ENCODE data around the gene FBXW8. TPM values are rescaled to one million over a fixed set of nuclear protein-coding genes. Genes with fewer than 3 reads are reported as not detected.

FBXW8 gene
- total RNA-seq, 1 experiment from 2014 or later: 24.2 TPM

- intact Hi-C loops (cut with micrococcal nuclease): loop anchor here (1.0 to 10.0 kb wide), 3 partner anchors 65 to 179 kb away; partner anchors contain the start of genes RNFT2 and SPRING1
Measured at GRCh38 chr12:116881877-116882507, 28.8 kb upstream of the FBXW8 start.

DNA sequence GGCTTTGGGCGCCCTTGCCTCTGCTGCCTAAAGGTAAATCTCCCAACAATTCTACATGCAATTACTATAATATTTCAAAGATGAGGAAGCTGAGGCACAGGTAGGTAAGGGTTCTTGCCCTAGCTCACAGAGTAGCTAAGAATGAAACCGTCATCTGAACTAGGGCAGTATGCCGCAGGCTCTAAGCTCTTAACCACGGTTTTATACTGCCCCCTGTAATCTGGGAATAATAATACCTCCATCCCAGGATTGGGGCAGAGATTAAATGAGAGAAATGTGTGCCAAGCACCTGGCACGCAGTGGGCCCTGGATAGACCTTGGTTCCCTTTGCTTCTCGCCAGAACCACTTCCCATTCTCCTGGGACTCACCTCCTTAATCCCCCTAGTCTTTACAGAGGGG is 28.0 kb upstream of the FBXW8 start:
- no TSS peak for BruUV-seq (replicated peaks)
- TF ChIP-seq, protein P1, sequence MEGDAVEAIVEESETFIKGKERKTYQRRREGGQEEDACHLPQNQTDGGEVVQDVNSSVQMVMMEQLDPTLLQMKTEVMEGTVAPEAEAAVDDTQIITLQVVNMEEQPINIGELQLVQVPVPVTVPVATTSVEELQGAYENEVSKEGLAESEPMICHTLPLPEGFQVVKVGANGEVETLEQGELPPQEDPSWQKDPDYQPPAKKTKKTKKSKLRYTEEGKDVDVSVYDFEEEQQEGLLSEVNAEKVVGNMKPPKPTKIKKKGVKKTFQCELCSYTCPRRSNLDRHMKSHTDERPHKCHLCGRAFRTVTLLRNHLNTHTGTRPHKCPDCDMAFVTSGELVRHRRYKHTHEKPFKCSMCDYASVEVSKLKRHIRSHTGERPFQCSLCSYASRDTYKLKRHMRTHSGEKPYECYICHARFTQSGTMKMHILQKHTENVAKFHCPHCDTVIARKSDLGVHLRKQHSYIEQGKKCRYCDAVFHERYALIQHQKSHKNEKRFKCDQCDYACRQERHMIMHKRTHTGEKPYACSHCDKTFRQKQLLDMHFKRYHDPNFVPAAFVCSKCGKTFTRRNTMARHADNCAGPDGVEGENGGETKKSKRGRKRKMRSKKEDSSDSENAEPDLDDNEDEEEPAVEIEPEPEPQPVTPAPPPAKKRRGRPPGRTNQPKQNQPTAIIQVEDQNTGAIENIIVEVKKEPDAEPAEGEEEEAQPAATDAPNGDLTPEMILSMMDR (IDR thresholded peaks at IDR 0.05; ENCODE audit: unreplicated experiment): no peak
- H3K9me3 Mint-ChIP-seq (ENCODE audit: unreplicated experiment): no peaks in the 10 kb centered on the region
- POLR2A ChIA-PET: interaction anchor here (1.1 to 2.0 kb wide), 5 partner anchors 146 to 179 kb away, joined by 3 to 7 read pairs (median 5); no protein-coding TSS in a partner anchor
- CTCF ChIA-PET: interaction anchor here (0.6 to 1.9 kb wide), 17 partner anchors 9 to 239 kb away, joined by 3 to 14 read pairs (median 5); no protein-coding TSS in a partner anchor
- intact Hi-C loops (cut with micrococcal nuclease): loop anchor here (1.0 to 10.0 kb wide), 3 partner anchors 65 to 179 kb away; partner anchors contain the start of genes RNFT2 and SPRING1
- peaks cover 19% of the 10 kb centered on the region for H3K4me1 Mint-ChIP-seq (ENCODE audit: insufficient read depth, unreplicated experiment)
- H3K27me3 Mint-ChIP-seq (ENCODE audit: insufficient read depth, unreplicated experiment): peaks cover 36% of the 10 kb centered on the region
- H3K4me3 Mint-ChIP-seq (ENCODE audit: unreplicated experiment): no peak overlapping the region
- H3K36me3 Mint-ChIP-seq (ENCODE audit: insufficient read depth, unreplicated experiment): no peaks in the 10 kb centered on the region
- no peak overlapping the region for H3K27ac Mint-ChIP-seq (ENCODE audit: low read depth, unreplicated experiment)
- peak; percentile 66 for DNase-seq (ENCODE audit: unreplicated experiment)

More at GRCh38 chr12:116881877-116882507, 28.8 kb upstream of the FBXW8 start:
- ChIA-PET CTCF (interaction anchor here (0.6 to 1.9 kb wide), 22 partner anchors 8 to 240 kb away, joined by 3 to 14 read pairs (median 5); no protein-coding TSS in a partner anchor), POLR2A (interaction anchor here (0.6 to 3.0 kb wide), 12 partner anchors 17 to 885 kb away, joined by 3 to 18 read pairs (median 4); no protein-coding TSS in a partner anchor)
- H3K9me3 Mint-ChIP-seq (ENCODE audit: unreplicated experiment): no peaks in the 10 kb centered on the region
- DNase-seq (ENCODE audit: unreplicated experiment): no peak
- H3K4me1 Mint-ChIP-seq (ENCODE audit: insufficient read depth, unreplicated experiment): peaks cover 19% of the 10 kb centered on the region
- peaks cover 28% of the 10 kb centered on the region for H3K27me3 Mint-ChIP-seq (ENCODE audit: insufficient read depth, unreplicated experiment)
- H3K4me3 Mint-ChIP-seq (ENCODE audit: unreplicated experiment): peak overlapping the region; percentile 80
- H3K36me3 Mint-ChIP-seq (ENCODE audit: insufficient read depth, unreplicated experiment): no peaks in the 10 kb centered on the region
- TF ChIP-seq, protein P1 (IDR thresholded peaks at IDR 0.05; ENCODE audit: unreplicated experiment): no peak
- H3K27ac Mint-ChIP-seq (ENCODE audit: low read depth, unreplicated experiment): no peak overlapping the region
- BruUV-seq (replicated peaks): no TSS peak

DNA sequence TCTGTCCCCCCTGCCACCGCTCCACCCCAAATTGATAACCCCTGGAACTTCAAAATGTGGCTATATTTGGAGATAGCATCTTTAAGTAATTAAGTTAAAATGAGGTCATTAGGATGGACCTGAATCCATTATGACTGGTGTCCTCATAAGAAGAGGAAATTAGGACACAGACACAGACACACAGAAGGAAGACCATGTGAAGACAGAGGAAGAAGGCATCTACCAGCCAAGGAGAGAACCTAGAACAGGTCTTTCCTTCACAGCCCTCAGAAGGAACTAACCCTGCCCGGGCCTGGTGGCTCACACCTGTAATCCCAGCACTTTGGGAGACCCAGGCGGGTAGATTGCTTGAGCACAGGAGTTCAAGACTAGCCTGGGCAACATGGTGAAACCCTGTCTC is 25.9 kb upstream of the FBXW8 start:
- ChIA-PET POLR2A (no interaction called here), CTCF (interaction anchor here (0.7 kb wide), 1 partner anchor 181 kb away, joined by 4 read pairs; no protein-coding TSS in a partner anchor)
- intact Hi-C loops (cut with micrococcal nuclease): loop anchor here (5.0 to 10.0 kb wide), 2 partner anchors 68 to 150 kb away; partner anchors contain the start of genes RNFT2 and SPRING1

DNA sequence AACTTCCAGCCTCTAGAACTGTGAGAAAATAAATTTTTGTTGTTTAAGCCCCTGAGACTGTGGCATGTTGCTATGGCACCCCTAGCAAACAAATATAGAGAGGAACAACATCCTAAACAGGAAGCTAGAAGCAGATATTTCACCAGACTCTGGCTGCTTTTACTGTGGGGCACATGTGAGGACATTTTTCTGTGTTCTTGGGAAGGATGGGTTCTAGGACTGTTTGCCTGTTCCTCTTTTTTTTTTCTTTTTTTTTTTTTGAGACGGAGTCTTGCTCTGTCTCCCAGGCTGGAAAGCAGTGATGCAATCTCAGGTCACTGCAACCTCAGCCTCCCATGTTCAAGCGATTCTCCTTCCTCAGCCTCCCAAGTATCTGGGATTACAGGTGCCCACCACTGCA is 25.3 kb upstream of the FBXW8 start:
- intact Hi-C loops (cut with micrococcal nuclease): loop anchor here (10.0 kb wide), 1 partner anchor 151 kb away; the partner anchor contains the start of genes RNFT2 and SPRING1
- no TSS peak for BruUV-seq (replicated peaks)
- Mint-ChIP-seq H3K36me3 (ENCODE audit: insufficient read depth, unreplicated experiment) (no peaks in the 10 kb centered on the region), H3K9me3 (ENCODE audit: unreplicated experiment) (no peaks in the 10 kb centered on the region), H3K27me3 (ENCODE audit: insufficient read depth, unreplicated experiment) (peaks cover 20% of the 10 kb centered on the region), H3K4me3 (ENCODE audit: unreplicated experiment) (no peak overlapping the region), H3K4me1 (ENCODE audit: insufficient read depth, unreplicated experiment) (peaks cover 4% of the 10 kb centered on the region), H3K27ac (ENCODE audit: low read depth, unreplicated experiment) (no peak overlapping the region)
- ChIA-PET POLR2A (no interaction called here), CTCF (interaction anchor here (0.6 to 0.7 kb wide), 2 partner anchors 19 to 182 kb away, joined by 3 to 4 read pairs; no protein-coding TSS in a partner anchor)
- DNase-seq (ENCODE audit: unreplicated experiment): no peak
- TF ChIP-seq, protein P1 (IDR thresholded peaks at IDR 0.05; ENCODE audit: unreplicated experiment): no peak

More for the DNA sequence above, 25.9 kb upstream of the FBXW8 start:
- H3K4me3 Mint-ChIP-seq (ENCODE audit: unreplicated experiment): no peak overlapping the region
- no peak for DNase-seq (ENCODE audit: unreplicated experiment)
- no TSS peak for BruUV-seq (replicated peaks)
- H3K36me3 Mint-ChIP-seq (ENCODE audit: insufficient read depth, unreplicated experiment): no peaks in the 10 kb centered on the region
- H3K9me3 Mint-ChIP-seq (ENCODE audit: unreplicated experiment): no peaks in the 10 kb centered on the region
- TF ChIP-seq, protein P1 (IDR thresholded peaks at IDR 0.05; ENCODE audit: unreplicated experiment): no peak
- H3K27ac Mint-ChIP-seq (ENCODE audit: low read depth, unreplicated experiment): no peak overlapping the region
- peaks cover 10% of the 10 kb centered on the region for H3K4me1 Mint-ChIP-seq (ENCODE audit: insufficient read depth, unreplicated experiment)
- H3K27me3 Mint-ChIP-seq (ENCODE audit: insufficient read depth, unreplicated experiment): peaks cover 27% of the 10 kb centered on the region

Data from MCF 10A (cell line).